C4-2B (cell line): ENCODE measurements around the gene TECTA.

Experiments used
- CTCF ChIP-seq: fragments of 450-650 bp; conservative IDR thresholded peaks from 2 replicates; pipeline ENCODE4 v1.5.1; 2017; ENCODE audit warnings: mild to moderate bottlenecking
- ZFX ChIP-seq: fragments of 450-650 bp; IDR thresholded peaks from 2 replicates; pipeline ENCODE4 v1.6.1; 2017

- TF ChIP-seq CTCF (no peak), ZFX (no peak)
Observed at GRCh38 chr11:121109471-121109870, 8.4 kb downstream of the TECTA start.
